ENCODE results near the gene MMS22L.

The MMS22L gene

DNA sequence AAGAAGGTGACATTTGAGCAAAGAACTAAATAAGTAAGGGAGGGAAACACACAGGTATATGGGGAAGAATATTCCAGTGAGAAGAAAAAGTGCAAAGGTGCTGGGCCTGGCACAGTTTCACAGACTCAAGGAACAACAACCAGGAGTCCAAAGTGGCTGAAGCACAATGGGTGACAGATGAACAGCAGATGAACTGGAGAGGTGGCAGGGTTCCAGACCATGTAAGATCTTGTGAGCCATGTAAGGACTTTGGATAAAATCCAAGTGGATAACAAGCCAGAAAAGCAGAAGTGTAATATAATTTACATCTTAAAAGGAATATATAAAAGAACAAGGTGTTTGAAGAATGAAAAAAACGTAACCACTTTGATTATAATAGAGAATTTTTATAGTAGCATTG is 87.9 kb downstream of the MMS22L start:
- no peak for DNase-seq (ENCODE audit: low spot score)
- in situ Hi-C loops (cut with MboI; ENCODE audit: low pct_unique_long_range_greater_than_20kb, low sequenced_read_pairs, unreplicated experiment): loop anchor here (10.0 kb wide), 1 partner anchor 200 kb away; no protein-coding TSS in a partner anchor
- no peak for TF ChIP-seq CTCF (IDR thresholded peaks at IDR 0.05; ENCODE audit: extremely low read depth, insufficient read depth, missing control alignments)

DNA sequence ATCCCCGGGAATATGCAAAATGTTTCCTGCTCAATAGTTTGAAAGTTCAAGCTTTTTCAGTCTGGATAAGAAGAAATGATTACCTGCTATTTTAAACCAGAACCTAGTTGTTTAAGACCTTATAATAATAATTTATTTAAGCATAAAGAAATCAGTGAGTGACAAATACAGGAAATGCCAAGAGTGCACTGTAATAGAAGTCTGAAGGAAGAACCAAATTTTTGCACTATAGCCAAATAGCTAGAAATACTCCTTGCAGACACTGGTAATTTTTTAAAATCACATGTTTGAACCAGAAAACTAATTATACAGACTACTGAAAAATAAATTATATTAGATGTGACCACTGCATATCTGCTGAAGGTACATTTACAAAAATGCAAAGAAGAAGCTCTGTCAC is 93.2 kb downstream of the MMS22L start:
- in situ Hi-C loops (cut with MboI; ENCODE audit: low pct_unique_long_range_greater_than_20kb, low sequenced_read_pairs, unreplicated experiment): loop anchor here (10.0 kb wide), 1 partner anchor 205 kb away; no protein-coding TSS in a partner anchor
- TF ChIP-seq CTCF (IDR thresholded peaks at IDR 0.05; ENCODE audit: extremely low read depth, insufficient read depth, missing control alignments): no peak
- DNase-seq (ENCODE audit: low spot score): no peak

DNA sequence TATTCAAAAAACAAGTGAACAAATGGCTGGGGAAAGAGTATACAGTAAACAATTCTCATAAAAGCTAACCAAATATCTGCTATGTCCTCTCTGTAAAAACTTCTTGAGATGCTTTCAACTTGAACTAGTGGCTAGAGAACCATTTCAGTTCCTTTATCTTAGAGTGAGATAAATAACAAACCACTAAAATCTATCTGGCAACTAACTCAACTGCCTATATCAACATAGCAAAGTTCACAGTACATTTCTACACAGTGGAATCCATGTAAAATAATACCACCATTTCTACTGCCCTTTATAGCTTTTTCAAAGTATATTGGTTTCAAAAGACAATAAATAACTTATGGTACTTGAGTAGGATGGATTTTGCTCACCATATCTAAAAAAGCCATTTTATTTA is 95.1 kb downstream of the MMS22L start:
- DNase-seq (ENCODE audit: low spot score): no peak
- in situ Hi-C loops (cut with MboI; ENCODE audit: low pct_unique_long_range_greater_than_20kb, low sequenced_read_pairs, unreplicated experiment): no loop called here
- TF ChIP-seq CTCF (IDR thresholded peaks at IDR 0.05; ENCODE audit: extremely low read depth, insufficient read depth, missing control alignments): no peak

DNA sequence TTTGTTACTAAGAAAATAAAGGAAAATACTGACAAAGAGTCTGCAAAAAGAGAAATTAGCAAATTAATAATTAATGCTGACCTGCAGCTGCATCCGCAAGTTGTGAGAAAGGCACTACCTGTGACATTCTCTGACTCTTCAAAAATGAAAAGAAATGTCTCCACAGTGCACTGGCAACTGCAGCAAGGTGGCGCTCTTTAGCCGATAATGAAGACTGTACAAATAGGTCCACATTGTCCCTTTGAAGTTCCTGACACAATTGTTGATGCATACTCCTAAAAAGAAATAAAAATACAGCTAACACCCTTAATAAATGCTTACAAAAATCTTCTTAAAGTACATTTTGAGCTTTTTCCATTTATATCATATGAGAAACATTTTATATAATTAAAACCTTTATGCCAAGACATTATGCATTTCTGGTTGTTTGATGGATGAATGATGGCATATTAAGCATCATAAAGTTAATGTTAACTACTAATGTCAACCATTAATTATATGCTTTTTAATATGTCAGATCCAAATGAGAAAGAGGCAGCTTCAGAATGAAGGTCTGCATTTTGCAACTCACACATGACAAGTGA is 96.5 kb downstream of the MMS22L start:
- peak; percentile 40 for DNase-seq (ENCODE audit: low spot score)
- in situ Hi-C loops (cut with MboI; ENCODE audit: low pct_unique_long_range_greater_than_20kb, low sequenced_read_pairs, unreplicated experiment): no loop called here
- peak; percentile 96 for TF ChIP-seq CTCF (IDR thresholded peaks at IDR 0.05; ENCODE audit: extremely low read depth, insufficient read depth, missing control alignments)

DNA sequence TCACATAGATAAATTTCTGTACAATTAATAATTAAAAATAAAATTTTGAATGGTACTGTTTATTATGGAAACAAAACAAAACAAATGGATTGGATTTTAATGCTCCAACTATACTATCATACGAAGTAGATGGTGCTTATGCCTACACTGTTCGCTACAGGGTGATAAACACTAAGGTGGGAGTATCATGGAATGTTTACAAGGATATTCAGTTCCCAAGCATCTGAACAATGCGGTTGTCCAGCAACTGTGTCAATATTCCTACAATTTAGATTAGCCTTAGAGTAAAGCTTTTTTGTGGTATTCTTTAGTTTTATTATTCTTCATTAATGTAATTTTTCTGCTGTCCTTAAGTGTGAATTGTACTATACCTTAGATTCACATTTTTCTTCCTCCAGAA is 105.1 kb downstream of the MMS22L start:
- no peak for TF ChIP-seq CTCF (IDR thresholded peaks at IDR 0.05; ENCODE audit: extremely low read depth, insufficient read depth, missing control alignments)
- DNase-seq (ENCODE audit: low spot score): no peak
- in situ Hi-C loops (cut with MboI; ENCODE audit: low pct_unique_long_range_greater_than_20kb, low sequenced_read_pairs, unreplicated experiment): no loop called here

GRCh38 chr6:97176468-97176867 is 106.5 kb downstream of the MMS22L start:
- TF ChIP-seq CTCF (IDR thresholded peaks at IDR 0.05; ENCODE audit: extremely low read depth, insufficient read depth, missing control alignments): no peak
- in situ Hi-C loops (cut with MboI; ENCODE audit: low pct_unique_long_range_greater_than_20kb, low sequenced_read_pairs, unreplicated experiment): no loop called here
- DNase-seq (ENCODE audit: low spot score): no peak

All from GM13977 (cell line).